T-cell (primary cell): Measurements from ENCODE around the gene PHC2. TPM values are rescaled to one million over a fixed set of nuclear protein-coding genes. Genes with fewer than 3 reads are reported as not detected.

Experiments
- ATAC-seq, 4 experiments: fragments of 200-7000 bp in 3 of 4; fragments of 150-1000 bp in 1 of 4; cut with Tn5 transposase; replicated peaks in 1 of 4; 1 replicate in 3 of 4; 2 replicates in 1 of 4; pipeline ENCODE4 v1.10.0; 2021; ENCODE audit warnings: moderate library complexity in 3 of 4, mild to moderate bottlenecking in 2 of 4, moderate number of reproducible peaks in 1 of 4
- CTCF ChIA-PET, 2 donors: fragments of 300-600 bp; sonication (Branson Sonifier 250); formaldehyde crosslinking; loops; one replicate each; lab custom pipeline; 2022; ENCODE audit warnings: antibody characterized with exemption in 2 of 2; lab: Charles Lee
- POLR2A ChIA-PET, 2 donors: fragments of 300-600 bp; sonication (Branson Sonifier 250); formaldehyde crosslinking; loops; one replicate each; lab custom pipeline; 2022; ENCODE audit warnings: antibody characterized with exemption in 2 of 2; lab: Charles Lee
- DNase-seq, 35 experiments: peaks; one replicate each; pipeline versions ENCODE4 v3.0.0 to v3.0.0-alpha.2; 2013 to 2023
- H3K27ac ChIP-seq: one replicate; pipeline ENCODE4 v1.5.1; 2013; ENCODE audit warnings: low read length
- H3K27me3 ChIP-seq, 2 experiments: replicated peaks in 1 of 2; 1 replicate in 1 of 2; 2 replicates in 1 of 2; pipeline versions ENCODE4 v1.6.1 to v1.7.0; 2013; ENCODE audit warnings: low read length in 1 of 2, mixed read lengths in 1 of 2; ENCODE audit not compliant: control insufficient read depth in 2 of 2, insufficient read depth in 2 of 2; ENCODE audit errors: extremely low read depth in 1 of 2
- H3K36me3 ChIP-seq, 2 donors: 1 replicate in 1 of 2; 2 replicates in 1 of 2; pipeline versions ENCODE4 v1.6.1 to v1.7.0; 2013; ENCODE audit warnings: low read length in 1 of 2; ENCODE audit not compliant: control insufficient read depth in 2 of 2, insufficient read depth in 1 of 2; ENCODE audit errors: extremely low read depth in 1 of 2
- H3K4me1 ChIP-seq, 2 experiments: 1 replicate in 1 of 2; 2 replicates in 1 of 2; pipeline versions ENCODE4 v1.6.1 to v1.7.0; 2013; ENCODE audit warnings: low read length in 2 of 2, mixed read lengths in 1 of 2; ENCODE audit not compliant: insufficient read depth in 2 of 2, control insufficient read depth in 1 of 2; ENCODE audit errors: extremely low read depth in 1 of 2
- H3K4me3 ChIP-seq, 2 donors: 1 replicate in 1 of 2; 2 replicates in 1 of 2; pipeline versions ENCODE4 v1.5.1 to v1.7.0; 2013; ENCODE audit warnings: mild to moderate bottlenecking in 2 of 2, low read length in 1 of 2, moderate library complexity in 1 of 2; ENCODE audit not compliant: control insufficient read depth in 1 of 2; ENCODE audit errors: extremely low read depth in 1 of 2
- H3K9me3 ChIP-seq: 2 replicates; pipeline ENCODE4 v1.7.0; 2013
- H3K27ac Mint-ChIP-seq, 2 donors: one replicate each; pipeline ENCODE4 v1.8.0; 2020 to 2021; ENCODE audit warnings: mild to moderate bottlenecking in 2 of 2, mixed read lengths in 2 of 2
- H3K27me3 Mint-ChIP-seq, 2 donors: one replicate each; pipeline ENCODE4 v1.8.0; 2021 to 2022; ENCODE audit warnings: mixed read lengths in 2 of 2
- H3K36me3 Mint-ChIP-seq: one replicate; pipeline ENCODE4 v1.8.0; 2021; ENCODE audit warnings: mixed read lengths
- H3K4me1 Mint-ChIP-seq, 3 donors: one replicate each; pipeline ENCODE4 v1.8.0; 2020 to 2022; ENCODE audit warnings: mixed read lengths in 3 of 3, mild to moderate bottlenecking in 1 of 3
- H3K4me3 Mint-ChIP-seq, 3 donors: one replicate each; pipeline ENCODE4 v1.8.0; 2020 to 2022; ENCODE audit warnings: mild to moderate bottlenecking in 3 of 3, mixed read lengths in 3 of 3, moderate library complexity in 3 of 3
- H3K9me3 Mint-ChIP-seq, 3 donors: one replicate each; pipeline ENCODE4 v1.8.0; 2020 to 2022; ENCODE audit warnings: mixed read lengths in 3 of 3
- WGBS: methylation state at CpG from one replicate; pipeline ENCODE4 v1.1.5; 2013; ENCODE audit warnings: missing lambda C conversion rate; ENCODE audit not compliant: insufficient coverage; 5-methylcytosine and 5-hydroxymethylcytosine counted together
- total RNA-seq, 35 experiments: library from RNA in 6 of 35; stranded (reverse) in 6 of 35; fragments of 120-200 nt in 1 of 35; gene quantifications; one replicate each; pipeline versions ENCODE4 v1.2.1 to v1.2.4 and lab custom pipeline; 2013 to 2026

The PHC2 gene
- total RNA-seq, 5 donors from 2014 or later (not counting 1 experiment from before 2014, with no cell fraction given), result 29.7 to 39.3 (median 37.9) TPM

DNA sequence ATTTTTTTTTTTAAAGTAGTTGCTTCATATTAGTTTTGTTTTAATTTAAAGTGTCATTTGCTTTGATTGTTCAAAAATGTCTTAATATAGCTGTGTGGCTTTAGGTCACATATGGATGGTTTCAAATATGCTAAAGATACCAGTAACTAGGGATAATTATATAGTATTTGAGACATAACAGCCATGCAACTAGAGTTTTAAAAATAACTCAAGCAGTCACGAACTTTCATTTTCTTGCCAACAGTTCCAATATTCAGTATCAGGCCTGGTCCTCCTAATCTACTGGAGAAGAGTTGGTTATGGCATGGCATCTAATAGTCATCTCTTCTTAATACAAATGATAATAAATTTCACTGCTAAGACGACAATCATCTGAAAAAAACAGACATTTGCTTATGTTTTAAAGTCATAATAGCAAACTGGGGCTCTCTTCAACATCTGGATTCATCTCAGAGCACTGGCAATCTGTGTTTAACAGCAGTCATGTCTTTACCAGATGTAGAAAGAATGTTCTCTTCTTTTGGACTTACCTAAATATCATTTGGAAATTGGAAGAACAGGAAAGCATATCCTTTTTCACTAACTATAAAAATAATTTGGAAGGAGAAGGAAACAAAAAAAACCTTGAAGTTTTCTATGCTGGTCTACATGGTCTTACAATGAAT, 85.9 kb downstream of the PHC2 start:
- Mint-ChIP-seq H3K27me3 (no peaks in the 10 kb centered on the region), H3K9me3 (no peaks in the 10 kb centered on the region), H3K4me3 (no peak overlapping the region), H3K27ac (no peak overlapping the region), H3K36me3 (peaks cover 16% of the 10 kb centered on the region), H3K4me1 (peaks cover 60 to 73% (median 71%) of the 10 kb centered on the region in 3 donors)
- Histone ChIP-seq H3K27ac (no peak overlapping the region), H3K4me1 (peaks cover 22 to 26% of the 10 kb centered on the region in 2 experiments), H3K9me3 (no peaks in the 10 kb centered on the region), H3K4me3 (no peak overlapping the region), H3K27me3 (no peaks in the 10 kb centered on the region), H3K36me3 (peaks cover 3 to 4% of the 10 kb centered on the region in 2 donors)
- ATAC-seq, result no peak
- no peak for DNase-seq
- POLR2A ChIA-PET, result no interaction called here
- CTCF ChIA-PET, result no interaction called here
- no CpG with 5 or more reads among the region's 2 CpGs for WGBS

DNA sequence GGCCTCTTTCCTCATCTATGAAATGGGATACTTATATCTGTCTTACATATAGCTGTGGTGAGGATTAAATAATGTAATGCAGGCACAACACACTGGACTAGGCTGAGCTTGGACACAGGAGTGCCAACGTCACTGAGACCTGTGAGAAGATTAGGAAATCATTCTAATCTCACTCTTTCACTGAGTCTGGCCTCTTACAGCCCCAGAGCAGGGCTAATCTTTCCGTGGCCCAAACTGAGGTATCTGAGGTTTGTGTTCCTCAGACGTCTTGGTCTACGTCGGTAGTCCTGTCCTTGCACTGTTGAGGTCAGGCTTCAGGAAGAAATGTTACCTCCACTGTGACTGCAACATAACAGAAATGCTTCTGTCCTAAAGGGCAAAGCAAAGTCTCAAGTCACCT, 87.4 kb downstream of the PHC2 start:
- DNase-seq (no peak), ATAC-seq (no peak)
- H3K4me1 ChIP-seq, result peaks cover 21 to 22% of the 10 kb centered on the region in 2 experiments
- no peak overlapping the region for H3K4me3 Mint-ChIP-seq
- CTCF ChIA-PET, result interaction anchor here in 1 of 2 donors (0.7 kb wide), 1 partner anchor 36 kb away, joined by 4 read pairs; no protein-coding TSS in a partner anchor
- H3K36me3 Mint-ChIP-seq, result peaks cover 16% of the 10 kb centered on the region
- WGBS, result 70% methylated on average over 4 of the region's 5 CpGs
- H3K27ac Mint-ChIP-seq, result no peak overlapping the region
- H3K27ac ChIP-seq, result no peak overlapping the region
- no peaks in the 10 kb centered on the region for H3K27me3 Mint-ChIP-seq
- POLR2A ChIA-PET, result no interaction called here
- peaks cover 3 to 4% of the 10 kb centered on the region in 2 donors for H3K36me3 ChIP-seq
- no peaks in the 10 kb centered on the region for H3K27me3 ChIP-seq
- H3K9me3 Mint-ChIP-seq, result no peaks in the 10 kb centered on the region
- peaks cover 60 to 79% (median 74%) of the 10 kb centered on the region in 3 donors for H3K4me1 Mint-ChIP-seq
- no peak overlapping the region for H3K4me3 ChIP-seq
- H3K9me3 ChIP-seq, result no peaks in the 10 kb centered on the region

DNA sequence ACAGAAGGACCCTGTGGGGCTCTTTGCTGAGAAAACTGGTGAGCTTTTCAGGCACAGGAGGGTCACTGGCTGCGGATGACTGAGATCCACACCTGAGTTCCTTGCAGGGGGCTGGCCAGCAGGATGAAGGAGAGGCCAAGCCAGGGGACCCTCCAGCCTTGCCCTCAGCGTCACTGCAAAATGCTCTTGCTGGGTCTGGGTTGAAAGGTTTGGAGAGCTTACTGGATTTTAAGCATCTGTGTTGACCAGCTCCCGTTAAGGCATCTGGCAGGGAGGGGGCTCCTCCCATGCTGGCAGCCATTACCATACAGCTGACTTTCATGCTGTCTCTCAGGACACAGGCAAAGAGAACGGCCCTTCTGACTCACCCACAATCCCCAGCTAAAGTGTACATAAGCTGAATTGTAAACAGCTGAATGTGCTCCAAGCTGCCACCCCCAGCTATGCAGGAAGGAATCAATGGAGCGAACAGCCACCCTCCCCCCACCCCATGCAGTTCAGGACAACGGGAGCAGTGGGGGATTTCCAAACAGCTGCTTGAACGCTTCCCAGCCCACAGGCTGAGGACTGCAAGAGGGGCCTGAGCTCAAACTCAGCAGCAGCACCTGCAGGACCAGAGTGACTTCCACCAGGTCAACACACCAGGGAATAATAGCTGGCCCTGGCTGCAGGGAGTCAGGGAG, 88.7 kb downstream of the PHC2 start:
- Histone ChIP-seq H3K27me3 (no peaks in the 10 kb centered on the region), H3K27ac (no peak overlapping the region), H3K4me1 (peaks cover 7 to 9% of the 10 kb centered on the region in 2 experiments), H3K4me3 (no peak overlapping the region), H3K9me3 (no peaks in the 10 kb centered on the region), H3K36me3 (peaks cover 3 to 4% of the 10 kb centered on the region in 2 donors)
- no peaks in the 10 kb centered on the region for H3K9me3 Mint-ChIP-seq
- H3K27ac Mint-ChIP-seq, result no peak overlapping the region
- 74% methylated on average over 4 of the region's 7 CpGs for WGBS
- POLR2A ChIA-PET, result interaction anchor here in 1 of 2 donors (0.6 kb wide), 1 partner anchor 85 kb away, joined by 5 read pairs; no protein-coding TSS in a partner anchor
- H3K36me3 Mint-ChIP-seq, result peaks cover 16% of the 10 kb centered on the region
- no peaks in the 10 kb centered on the region for H3K27me3 Mint-ChIP-seq
- CTCF ChIA-PET, result interaction anchor here (0.5 to 0.6 kb wide), 3 partner anchors 10 to 665 kb away, joined by 3 to 4 read pairs (median 4); no protein-coding TSS in a partner anchor
- no peak for ATAC-seq
- DNase-seq, result no peak
- H3K4me3 Mint-ChIP-seq, result no peak overlapping the region
- H3K4me1 Mint-ChIP-seq, result peaks cover 64 to 76% (median 70%) of the 10 kb centered on the region in 3 donors

DNA sequence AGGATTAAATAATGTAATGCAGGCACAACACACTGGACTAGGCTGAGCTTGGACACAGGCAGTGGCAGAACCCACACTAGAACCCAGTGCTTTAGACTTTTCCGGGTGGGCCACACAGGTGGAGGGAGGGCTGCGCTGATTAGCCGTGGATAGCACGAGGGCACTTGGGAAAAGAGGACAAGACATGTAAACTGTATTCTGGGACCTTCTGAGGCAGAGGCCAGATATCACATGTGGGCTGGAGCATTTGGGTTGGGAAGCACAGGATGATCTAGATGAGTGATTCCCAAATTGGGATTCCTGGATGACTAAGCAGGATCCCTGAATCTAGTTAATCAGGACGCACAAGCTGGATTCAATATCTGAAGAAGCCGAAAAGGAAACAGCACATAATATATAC, 89.7 kb downstream of the PHC2 start:
- 96% methylated on average over 4 of the region's 6 CpGs for WGBS
- Mint-ChIP-seq H3K36me3 (peaks cover 11% of the 10 kb centered on the region), H3K27me3 (no peaks in the 10 kb centered on the region), H3K4me1 (peaks cover 56 to 74% (median 65%) of the 10 kb centered on the region in 3 donors), H3K27ac (no peak overlapping the region), H3K4me3 (no peak overlapping the region), H3K9me3 (no peaks in the 10 kb centered on the region)
- ATAC-seq, result no peak
- H3K9me3 ChIP-seq, result no peaks in the 10 kb centered on the region
- no peak overlapping the region for H3K4me3 ChIP-seq
- POLR2A ChIA-PET, result interaction anchor here in 1 of 2 donors (0.5 kb wide), 1 partner anchor 8 kb away, joined by 8 read pairs; no protein-coding TSS in a partner anchor
- CTCF ChIA-PET, result no interaction called here
- peaks cover 0 to 3% of the 10 kb centered on the region in 2 experiments for H3K4me1 ChIP-seq
- no peak for DNase-seq
- H3K27ac ChIP-seq, result no peak overlapping the region
- H3K36me3 ChIP-seq, result peaks cover 3 to 4% of the 10 kb centered on the region in 2 donors
- no peaks in the 10 kb centered on the region for H3K27me3 ChIP-seq

DNA sequence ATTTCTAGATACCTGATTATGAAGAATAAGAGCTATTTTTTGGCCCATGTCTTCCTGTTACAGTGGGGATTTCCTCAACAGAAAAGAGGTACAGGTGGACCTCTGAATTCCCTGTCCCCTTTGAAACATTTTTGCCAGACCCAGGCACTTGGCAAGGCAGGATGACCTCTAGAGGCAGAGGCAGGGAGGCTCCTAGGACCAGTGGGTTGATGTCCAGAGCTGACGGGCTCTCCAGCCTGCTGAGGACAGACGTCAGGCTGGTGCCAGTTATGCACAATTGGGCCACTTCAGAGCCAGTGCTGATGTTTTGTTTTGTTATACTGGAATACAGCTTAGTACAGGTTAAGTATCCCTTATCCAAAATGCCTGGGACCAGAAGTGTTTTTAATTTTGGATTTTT, 91.5 kb downstream of the PHC2 start:
- DNase-seq (no peak), ATAC-seq (no peak)
- Mint-ChIP-seq H3K9me3 (no peaks in the 10 kb centered on the region), H3K36me3 (peaks cover 11% of the 10 kb centered on the region), H3K27me3 (no peaks in the 10 kb centered on the region), H3K4me3 (no peak overlapping the region), H3K27ac (no peak overlapping the region), H3K4me1 (peaks cover 54 to 69% (median 62%) of the 10 kb centered on the region in 3 donors)
- Histone ChIP-seq H3K4me3 (no peak overlapping the region), H3K27me3 (no peaks in the 10 kb centered on the region), H3K4me1 (peaks cover 0 to 3% of the 10 kb centered on the region in 2 experiments), H3K36me3 (peaks cover 3 to 9% of the 10 kb centered on the region in 2 donors), H3K9me3 (no peaks in the 10 kb centered on the region), H3K27ac (no peak overlapping the region)
- CTCF ChIA-PET, result interaction anchor here in 1 of 2 donors (0.5 kb wide), 1 partner anchor 431 kb away, joined by 4 read pairs; no protein-coding TSS in a partner anchor
- WGBS, result 94% methylated on average over 2 of the region's 2 CpGs
- POLR2A ChIA-PET, result no interaction called here

DNA sequence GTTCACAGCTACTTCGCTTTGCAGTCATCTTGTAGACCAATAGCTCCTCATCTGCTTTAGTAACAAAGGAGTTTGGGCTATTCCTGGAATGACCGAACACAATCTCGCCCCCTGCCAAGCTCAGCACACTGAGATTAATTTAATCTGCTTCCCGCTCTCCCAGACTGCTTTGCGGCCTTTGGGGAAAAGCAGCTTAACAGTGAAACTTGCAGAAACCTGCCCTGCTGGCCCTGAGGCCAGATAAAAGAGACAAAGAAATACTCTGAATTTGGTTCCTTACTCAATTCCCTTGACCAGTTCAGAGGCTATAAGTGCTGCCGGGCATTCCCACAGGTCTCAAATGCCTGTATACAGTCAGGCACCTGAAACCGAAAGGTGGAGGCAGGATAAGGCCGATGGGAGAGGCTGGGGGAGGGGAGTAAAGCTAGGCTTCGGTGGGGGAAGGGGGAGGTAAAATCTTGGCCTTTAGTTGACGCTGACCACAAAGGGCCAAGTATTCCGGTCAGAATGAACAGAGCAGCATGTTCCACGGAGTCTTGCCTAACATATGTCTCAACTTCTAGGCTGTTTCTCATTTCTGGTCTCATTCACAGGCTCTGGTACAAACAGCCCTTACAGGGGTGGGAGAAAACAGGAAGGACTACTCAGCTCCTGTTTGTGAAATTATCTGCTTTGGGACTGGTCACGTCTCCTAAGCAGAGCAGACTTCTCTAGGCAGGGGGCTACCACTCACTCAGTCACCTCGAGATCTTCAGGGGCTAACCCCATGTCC, 92.3 kb downstream of the PHC2 start:
- Mint-ChIP-seq H3K36me3 (peaks cover 10% of the 10 kb centered on the region), H3K9me3 (no peaks in the 10 kb centered on the region), H3K4me1 (peaks cover 49 to 62% (median 55%) of the 10 kb centered on the region in 3 donors), H3K27me3 (no peaks in the 10 kb centered on the region), H3K27ac (no peak overlapping the region), H3K4me3 (no peak overlapping the region)
- H3K27ac ChIP-seq, result no peak overlapping the region
- no peak for DNase-seq
- peaks cover 0 to 3% of the 10 kb centered on the region in 2 experiments for H3K4me1 ChIP-seq
- no peak overlapping the region for H3K4me3 ChIP-seq
- peaks cover 3 to 14% of the 10 kb centered on the region in 2 donors for H3K36me3 ChIP-seq
- ChIA-PET CTCF (interaction anchor here in 1 of 2 donors (0.6 kb wide), 1 partner anchor 53 kb away, joined by 3 read pairs; no protein-coding TSS in a partner anchor), POLR2A (no interaction called here)
- H3K27me3 ChIP-seq, result no peaks in the 10 kb centered on the region
- ATAC-seq, result no peak
- no peaks in the 10 kb centered on the region for H3K9me3 ChIP-seq
- 94% methylated on average over 10 of the region's 14 CpGs for WGBS
